Calu3 (cell line): Measurements from ENCODE around the gene GALNT17. TPM values are rescaled to one million over a fixed set of nuclear protein-coding genes. Genes with fewer than 3 reads are reported as not detected.

ENCODE experiments used
- BruUV-seq: library from RNA; stranded (reverse); fragments of 400-500 nt; replicated peaks from 2 replicates; lab custom pipeline; 2021; lab: Mats Ljungman, UMichigan
- CTCF ChIA-PET: fragments of 300-600 bp; sonication (Branson Sonifier 250); formaldehyde crosslinking; loops from one replicate; lab custom pipeline; 2022; ENCODE audit warnings: antibody characterized with exemption; lab: Charles Lee
- DNase-seq: peaks from one replicate; pipeline ENCODE4 v3.0.0; 2022
- H3K27ac Mint-ChIP-seq: one replicate; pipeline ENCODE4 v1.8.0; 2022; ENCODE audit warnings: mixed read lengths; ENCODE audit not compliant: unreplicated experiment
- H3K27me3 Mint-ChIP-seq: one replicate; pipeline ENCODE4 v1.8.0; 2022; ENCODE audit warnings: mixed read lengths; ENCODE audit not compliant: unreplicated experiment
- H3K36me3 Mint-ChIP-seq: one replicate; pipeline ENCODE4 v1.8.0; 2022; ENCODE audit warnings: mild to moderate bottlenecking, moderate library complexity, mixed read lengths; ENCODE audit not compliant: insufficient read depth, unreplicated experiment
- H3K4me1 Mint-ChIP-seq: one replicate; pipeline ENCODE4 v1.8.0; 2022; ENCODE audit warnings: mild to moderate bottlenecking, low read depth, mixed read lengths; ENCODE audit not compliant: unreplicated experiment
- H3K4me3 Mint-ChIP-seq: one replicate; pipeline ENCODE4 v1.8.0; 2022; ENCODE audit warnings: mild to moderate bottlenecking, low read depth, moderate library complexity, mixed read lengths; ENCODE audit not compliant: unreplicated experiment
- H3K9me3 Mint-ChIP-seq: one replicate; pipeline ENCODE4 v1.8.0; 2022; ENCODE audit warnings: low read depth, mixed read lengths; ENCODE audit not compliant: unreplicated experiment
- intact Hi-C: fragments of 100-400 bp; cut with micrococcal nuclease; formaldehyde crosslinking; loops from one replicate; pipeline ENCODE4 v1.10.0; 2022; ENCODE audit not compliant: unreplicated experiment
- total RNA-seq: library from RNA; stranded (reverse); gene quantifications from 2 replicates; pipeline ENCODE4 v1.2.3, GENCODE V29; 2022
- TF ChIP-seq, protein P1 (sequence below): fragments of 200-600 bp; IDR thresholded peaks from one replicate; pipeline ENCODE4 v1.8.0; 2022; ENCODE audit warnings: antibody characterized with exemption; ENCODE audit not compliant: unreplicated experiment

The GALNT17 gene
- total RNA-seq, 1 experiment from 2014 or later = not detected

DNA sequence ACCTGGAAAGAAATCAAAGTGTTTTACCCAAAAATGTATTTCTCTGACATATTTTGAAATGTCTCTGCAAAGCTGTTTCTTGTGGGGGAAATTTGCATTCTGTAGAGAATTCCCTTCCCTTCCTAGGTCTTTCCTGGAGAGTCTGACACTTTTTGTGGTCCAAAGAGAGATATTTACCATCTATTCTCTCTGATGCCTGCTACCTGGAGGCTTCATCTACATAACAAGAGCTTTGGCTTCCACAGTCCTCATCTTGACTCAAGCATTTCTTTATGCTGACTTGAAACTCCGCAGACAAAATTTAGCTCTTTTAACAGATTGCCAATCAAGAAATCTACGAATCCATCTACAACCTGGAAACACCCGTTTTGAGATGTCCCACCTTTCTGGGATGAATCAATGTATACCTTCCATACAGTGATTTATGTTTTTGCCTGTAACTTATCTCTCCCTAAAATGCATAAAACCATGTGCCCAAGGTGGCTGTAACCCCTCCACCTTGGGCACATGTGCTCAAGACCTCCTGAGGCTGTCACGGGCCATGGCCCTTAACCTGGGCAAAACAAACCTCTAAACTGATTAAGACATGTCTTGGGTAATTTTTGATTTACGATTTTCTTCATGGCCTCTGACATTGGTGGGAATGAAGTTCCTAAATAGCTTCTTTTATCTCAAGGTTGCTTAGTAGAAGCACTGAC is 334.7 kb downstream of the GALNT17 start:
- TF ChIP-seq, protein P1, sequence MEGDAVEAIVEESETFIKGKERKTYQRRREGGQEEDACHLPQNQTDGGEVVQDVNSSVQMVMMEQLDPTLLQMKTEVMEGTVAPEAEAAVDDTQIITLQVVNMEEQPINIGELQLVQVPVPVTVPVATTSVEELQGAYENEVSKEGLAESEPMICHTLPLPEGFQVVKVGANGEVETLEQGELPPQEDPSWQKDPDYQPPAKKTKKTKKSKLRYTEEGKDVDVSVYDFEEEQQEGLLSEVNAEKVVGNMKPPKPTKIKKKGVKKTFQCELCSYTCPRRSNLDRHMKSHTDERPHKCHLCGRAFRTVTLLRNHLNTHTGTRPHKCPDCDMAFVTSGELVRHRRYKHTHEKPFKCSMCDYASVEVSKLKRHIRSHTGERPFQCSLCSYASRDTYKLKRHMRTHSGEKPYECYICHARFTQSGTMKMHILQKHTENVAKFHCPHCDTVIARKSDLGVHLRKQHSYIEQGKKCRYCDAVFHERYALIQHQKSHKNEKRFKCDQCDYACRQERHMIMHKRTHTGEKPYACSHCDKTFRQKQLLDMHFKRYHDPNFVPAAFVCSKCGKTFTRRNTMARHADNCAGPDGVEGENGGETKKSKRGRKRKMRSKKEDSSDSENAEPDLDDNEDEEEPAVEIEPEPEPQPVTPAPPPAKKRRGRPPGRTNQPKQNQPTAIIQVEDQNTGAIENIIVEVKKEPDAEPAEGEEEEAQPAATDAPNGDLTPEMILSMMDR = no peak
- BruUV-seq = no TSS peak
- DNase-seq = no peak
- H3K36me3 Mint-ChIP-seq = no peaks in the 10 kb centered on the region
- H3K27me3 Mint-ChIP-seq = no peaks in the 10 kb centered on the region
- no peak overlapping the region for H3K4me3 Mint-ChIP-seq
- CTCF ChIA-PET = interaction anchor here (0.5 to 0.6 kb wide), 2 partner anchors 16 to 781 kb away, joined by 3 to 7 read pairs; no protein-coding TSS in a partner anchor
- H3K9me3 Mint-ChIP-seq = peaks cover 7% of the 10 kb centered on the region
- no peaks in the 10 kb centered on the region for H3K4me1 Mint-ChIP-seq
- H3K27ac Mint-ChIP-seq = no peak overlapping the region
- intact Hi-C loops = no loop called here

DNA sequence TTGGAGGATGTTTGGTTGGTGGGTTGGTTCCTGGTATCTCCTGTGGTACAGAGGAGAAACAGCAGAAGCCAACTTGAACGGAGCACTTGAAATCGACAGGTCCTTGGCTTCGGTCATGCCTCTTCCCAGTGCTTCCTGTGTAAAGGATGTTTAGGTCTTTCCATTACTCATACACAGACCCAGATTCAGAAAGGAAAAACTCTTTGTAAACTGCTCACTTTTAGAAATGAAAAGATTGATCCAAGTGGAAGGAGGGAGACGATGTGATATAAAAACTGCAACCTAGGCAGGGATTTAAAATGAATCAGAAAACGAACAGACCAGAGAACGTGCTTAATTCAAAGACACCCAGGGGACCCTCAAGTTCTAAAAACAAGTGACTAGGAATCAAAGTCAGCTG is 338.4 kb downstream of the GALNT17 start:
- no peaks in the 10 kb centered on the region for H3K36me3 Mint-ChIP-seq
- CTCF ChIA-PET = no interaction called here
- DNase-seq = no peak
- TF ChIP-seq, protein P1 = no peak
- no TSS peak for BruUV-seq
- peaks cover 7% of the 10 kb centered on the region for H3K9me3 Mint-ChIP-seq
- H3K27me3 Mint-ChIP-seq = no peaks in the 10 kb centered on the region
- no peak overlapping the region for H3K27ac Mint-ChIP-seq
- no peaks in the 10 kb centered on the region for H3K4me1 Mint-ChIP-seq
- intact Hi-C loops = no loop called here
- H3K4me3 Mint-ChIP-seq = no peak overlapping the region

DNA sequence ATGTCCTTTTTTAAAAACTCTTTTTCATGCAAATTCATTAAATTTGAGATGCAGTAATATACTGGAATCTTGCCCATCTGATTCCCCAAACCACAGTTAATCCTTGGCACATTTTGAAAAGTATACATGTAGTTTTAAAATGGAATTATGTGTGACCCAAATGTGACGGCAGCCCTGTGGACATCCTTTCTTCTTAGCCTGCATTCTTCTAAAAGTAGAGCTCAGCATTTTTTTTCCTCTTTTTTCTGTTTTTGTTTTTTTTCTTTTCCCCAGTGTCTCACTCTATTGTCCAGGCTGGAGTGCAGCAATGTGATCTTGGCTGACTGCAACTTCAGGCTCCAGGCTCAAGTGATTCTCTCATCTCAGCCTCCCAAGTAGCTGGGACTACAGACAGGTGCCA is 338.9 kb downstream of the GALNT17 start:
- no peak for DNase-seq
- H3K27ac Mint-ChIP-seq = no peak overlapping the region
- no TSS peak for BruUV-seq
- no peak overlapping the region for H3K4me3 Mint-ChIP-seq
- CTCF ChIA-PET = no interaction called here
- no peaks in the 10 kb centered on the region for H3K36me3 Mint-ChIP-seq
- peaks cover 8% of the 10 kb centered on the region for H3K9me3 Mint-ChIP-seq
- no peaks in the 10 kb centered on the region for H3K27me3 Mint-ChIP-seq
- intact Hi-C loops = no loop called here
- no peaks in the 10 kb centered on the region for H3K4me1 Mint-ChIP-seq
- TF ChIP-seq, protein P1 = no peak

DNA sequence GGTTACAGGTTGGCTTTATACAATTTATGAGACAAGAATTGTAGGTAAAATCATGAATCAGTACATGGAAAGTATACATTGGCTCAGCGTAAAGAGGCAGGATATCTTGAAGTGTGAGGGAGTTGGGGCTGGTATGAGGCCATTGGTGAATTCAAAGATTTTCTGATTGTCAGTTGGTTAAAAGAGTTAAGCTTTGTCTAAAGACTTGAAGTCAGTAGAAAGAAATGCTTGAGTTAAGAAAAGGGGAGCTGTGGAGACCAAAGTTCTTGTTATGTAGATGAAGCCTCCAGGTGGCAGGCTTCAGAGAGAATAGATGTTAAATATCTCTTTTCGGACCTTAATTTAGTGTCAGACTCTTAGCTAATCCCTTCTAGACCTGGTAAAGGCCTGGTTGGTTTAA is 341.0 kb downstream of the GALNT17 start:
- intact Hi-C loops = no loop called here
- Mint-ChIP-seq H3K4me3 (no peak overlapping the region), H3K36me3 (no peaks in the 10 kb centered on the region), H3K9me3 (peaks cover 12% of the 10 kb centered on the region), H3K27ac (no peak overlapping the region), H3K4me1 (no peaks in the 10 kb centered on the region), H3K27me3 (no peaks in the 10 kb centered on the region)
- CTCF ChIA-PET = no interaction called here
- no peak for DNase-seq
- TF ChIP-seq, protein P1 = no peak
- BruUV-seq = no TSS peak
